Measurements from ENCODE around the gene AP4B1.
"Not testable (repeated sequence)": the region's sequence is repeated elsewhere in the genome, so short reads cannot be mapped to it uniquely, and the experiment has no call there.

The AP4B1 gene

DNA sequence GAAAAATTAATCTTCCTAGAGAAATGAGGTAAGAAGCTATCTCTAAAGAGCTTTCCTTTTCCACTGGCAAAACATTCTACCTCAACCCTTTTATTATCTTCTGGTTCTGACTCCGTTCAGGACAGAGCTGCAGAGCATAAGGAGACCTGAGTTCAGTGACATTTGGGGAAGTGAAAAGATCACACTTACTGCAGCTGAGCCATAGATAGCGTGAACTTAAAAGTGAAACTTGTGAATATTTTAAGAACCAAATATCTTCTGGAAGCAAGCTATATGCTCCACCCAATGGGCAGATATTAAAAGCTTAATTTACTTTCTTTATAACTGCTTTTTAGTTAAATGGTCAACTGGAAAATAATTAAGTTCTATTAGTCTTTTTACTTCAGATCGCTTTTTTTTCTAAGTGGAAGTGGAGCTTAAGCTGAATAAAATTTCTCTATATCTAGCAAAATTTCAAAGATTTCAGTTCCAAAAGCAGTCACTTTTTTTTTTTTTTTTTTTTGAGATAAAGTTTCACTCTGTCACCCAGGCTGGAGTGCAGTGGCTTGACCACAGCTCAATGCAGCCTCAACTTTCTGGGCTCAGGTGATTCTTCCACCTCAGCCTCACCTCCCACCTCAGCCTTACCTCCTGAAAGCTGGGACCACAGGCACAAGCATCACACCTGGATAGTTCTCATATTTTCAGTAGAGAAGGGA, 45.0 kb downstream of the AP4B1 start:
- no peak for DNase-seq (ENCODE audit: low read depth in 2 of 3, low spot score in 2 of 3)

DNA sequence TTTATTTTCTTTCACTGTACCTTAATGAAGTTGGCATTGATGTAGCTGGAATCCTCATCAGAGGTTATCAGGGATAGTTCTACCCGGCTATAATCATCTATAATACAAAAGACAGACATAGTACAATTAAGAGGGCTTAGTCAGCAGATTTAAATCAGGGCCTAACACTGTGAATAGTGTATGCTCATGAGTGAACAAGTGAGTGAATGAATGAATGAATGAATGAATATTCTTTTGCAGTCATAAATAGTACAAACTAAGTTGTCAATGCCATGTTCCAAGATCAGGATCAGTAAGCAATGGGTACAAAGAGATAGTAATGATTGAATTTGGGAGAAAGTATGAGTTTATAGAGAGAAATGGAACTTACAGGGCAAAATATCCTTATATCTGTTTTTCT, 45.6 kb downstream of the AP4B1 start:
- DNase-seq (ENCODE audit: low read depth in 2 of 3, low spot score in 2 of 3): no peak

DNA sequence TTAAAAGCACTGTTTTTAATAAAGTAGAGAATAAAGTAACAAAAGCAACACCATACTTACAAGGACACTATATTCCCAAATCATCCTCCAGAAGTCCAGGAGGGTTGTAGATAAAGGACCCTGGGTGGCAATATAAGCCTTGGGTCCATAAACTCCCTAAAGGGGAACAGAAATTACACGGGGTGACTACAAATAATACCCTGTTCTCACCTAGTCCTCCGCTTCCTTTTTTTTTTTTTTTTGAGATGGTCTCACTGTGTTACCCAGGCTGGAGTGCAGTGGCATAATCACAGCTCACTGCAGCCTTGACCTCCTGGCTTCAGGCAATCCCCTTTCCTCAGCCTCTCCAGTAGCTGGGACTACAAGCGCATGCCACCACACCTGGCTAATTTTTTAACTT, 46.2 kb downstream of the AP4B1 start:
- DNase-seq (ENCODE audit: low read depth in 2 of 3, low spot score in 2 of 3): no peak

DNA sequence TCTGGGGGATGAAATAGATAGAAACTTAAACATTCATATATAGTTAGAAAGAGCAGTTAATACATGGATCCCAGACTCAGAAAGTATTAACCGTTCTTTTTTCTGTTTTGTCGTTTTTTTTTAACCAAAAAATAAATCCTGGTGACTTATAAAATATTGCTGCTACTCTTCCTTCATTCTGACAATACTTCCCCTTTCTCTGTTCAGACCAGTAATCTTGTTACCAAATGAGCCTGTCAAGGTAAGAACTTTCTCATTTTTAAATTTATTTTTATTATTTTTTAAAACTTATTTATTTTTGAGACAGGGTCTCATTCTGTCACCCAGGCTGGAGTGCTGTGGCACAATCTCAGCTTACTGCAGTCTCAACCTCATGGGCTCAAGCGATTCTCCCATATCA, 46.8 kb downstream of the AP4B1 start:
- no peak for DNase-seq (ENCODE audit: low read depth in 2 of 3, low spot score in 2 of 3)

DNA sequence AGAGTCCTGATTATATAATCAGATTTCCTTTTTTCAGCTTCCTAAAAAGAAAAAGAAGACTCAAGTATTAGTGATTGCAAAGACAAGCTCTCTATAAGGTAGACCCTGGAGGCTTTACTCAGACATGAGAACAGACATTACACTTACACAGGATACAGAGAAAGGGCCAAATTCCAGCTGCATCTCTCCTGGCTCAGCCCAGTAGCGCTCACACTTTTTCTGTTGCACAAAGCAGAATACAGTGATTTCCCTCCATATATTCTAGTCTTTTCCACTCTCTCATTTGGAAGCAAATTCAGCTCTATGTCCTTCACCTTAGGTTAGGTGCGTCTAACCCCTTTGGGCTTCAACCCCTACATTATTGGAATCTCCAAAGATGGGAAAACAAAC, 48.2 kb downstream of the AP4B1 start:
- DNase-seq (ENCODE audit: low read depth in 2 of 3, low spot score in 2 of 3): no peak

DNA sequence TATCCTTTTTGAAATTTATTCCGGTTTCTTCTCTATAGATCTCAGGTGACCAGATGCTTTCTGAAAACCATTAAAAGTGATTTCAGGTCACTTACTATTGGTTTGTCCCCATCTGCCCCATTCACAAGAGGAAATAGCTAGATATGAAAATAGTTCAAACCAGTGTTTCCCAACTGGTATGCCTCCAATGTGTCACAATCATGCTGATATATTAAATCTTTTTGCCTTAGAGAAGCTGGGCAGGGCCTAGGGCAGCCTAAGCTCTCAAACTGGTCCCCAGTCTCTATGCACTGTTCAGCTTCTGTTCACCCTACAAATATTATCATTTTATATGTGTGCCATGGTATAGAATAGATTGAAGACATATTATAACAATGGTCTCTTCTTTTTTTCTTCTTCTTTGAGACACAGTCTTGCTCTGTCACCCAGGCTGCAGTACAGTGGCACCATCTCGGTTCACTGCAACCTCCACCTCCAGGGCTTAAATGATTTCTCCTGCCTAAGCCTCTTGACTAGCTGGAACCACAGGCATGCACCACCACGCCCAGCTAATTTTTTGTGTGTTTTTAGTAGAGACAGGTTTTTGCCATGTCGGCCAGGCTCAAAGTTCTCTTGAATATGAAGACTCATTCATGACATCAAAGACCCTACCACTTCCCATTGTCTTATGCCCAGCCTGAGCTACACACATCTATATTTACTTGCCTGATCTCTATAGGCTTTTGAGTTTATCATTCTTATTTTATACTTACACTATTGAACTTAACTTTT, 48.8 kb downstream of the AP4B1 start:
- no peak for DNase-seq (ENCODE audit: low read depth in 2 of 3, low spot score in 2 of 3)

GRCh38 chr1:113854234-113854633, 50.4 kb downstream of the AP4B1 start:
- DNase-seq (ENCODE audit: low read depth in 2 of 3, low spot score in 2 of 3): no peak

GRCh38 chr1:113852694-113853093, 51.9 kb downstream of the AP4B1 start:
- DNase-seq (ENCODE audit: low read depth in 2 of 3, low spot score in 2 of 3): not testable (repeated sequence)

- no peak for DNase-seq (ENCODE audit: low read depth in 2 of 3, low spot score in 2 of 3)
Observed at GRCh38 chr1:113850127-113850796, 54.3 kb downstream of the AP4B1 start.

DNA sequence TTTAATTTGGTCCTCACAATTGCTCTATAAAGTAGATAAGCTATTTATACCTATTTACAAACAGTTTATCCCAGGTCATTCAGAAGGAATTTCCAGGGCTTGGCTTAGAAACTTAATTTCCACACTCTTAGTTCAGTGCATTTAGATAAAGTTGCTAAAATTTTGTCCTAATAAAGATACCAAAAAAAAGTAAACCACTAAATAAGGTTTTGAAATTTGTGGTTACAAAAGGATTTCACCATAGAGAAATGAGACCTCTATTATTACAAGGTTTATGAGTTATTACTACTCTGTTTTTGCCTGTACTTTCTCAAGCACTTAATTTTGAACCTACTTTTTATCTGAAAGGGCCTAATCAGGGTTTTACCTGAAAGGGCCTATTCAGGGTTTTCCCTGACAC, 55.5 kb downstream of the AP4B1 start:
- DNase-seq (ENCODE audit: low read depth in 2 of 3, low spot score in 2 of 3): no peak

DNA sequence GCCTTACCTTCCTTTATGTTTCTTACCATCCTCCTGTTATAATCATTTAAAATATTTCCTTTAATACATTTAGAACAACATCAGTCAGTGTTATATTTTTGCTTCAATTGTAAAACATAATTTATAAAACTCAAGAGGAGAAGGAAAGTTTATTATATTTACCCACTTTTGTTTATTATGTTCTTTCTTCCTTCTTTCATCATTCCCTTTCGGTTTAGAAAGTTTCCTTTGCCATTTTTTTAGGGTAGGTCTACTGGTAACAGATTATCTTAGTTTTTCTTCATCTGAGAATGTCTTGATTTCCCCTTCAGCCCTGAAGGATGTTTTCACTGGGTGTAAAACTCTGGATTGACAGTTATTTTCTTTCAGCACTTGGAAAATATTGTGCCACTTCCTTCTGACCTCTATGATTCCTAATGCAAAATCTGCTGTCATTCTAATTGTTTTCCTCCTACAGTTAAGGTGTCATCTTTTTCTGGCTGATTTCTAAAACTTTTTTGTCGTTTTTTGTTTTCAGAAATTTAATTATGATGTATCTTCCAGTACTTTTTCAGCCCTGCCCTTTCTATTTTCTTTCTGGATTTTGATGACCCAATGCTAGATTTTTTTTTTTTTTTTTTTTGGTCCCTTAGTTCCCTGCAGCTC, 58.1 kb downstream of the AP4B1 start:
- no peak for DNase-seq (ENCODE audit: low read depth in 2 of 3, low spot score in 2 of 3)

All from activated CD8-positive, alpha-beta memory T cell treated with anti-CD3 and anti-CD28 coated beads for 48 hours (primary cell).